Breast epithelium (tissue), 3 donors: ENCODE data around the gene INIP.

Experiments
- CTCF ChIP-seq, 3 donors: fragments of 450-650 bp; IDR thresholded peaks; one replicate each; pipeline ENCODE4 v1.5.1; 2016 to 2017; ENCODE audit warnings: antibody characterized with exemption in 3 of 3, mild to moderate bottlenecking in 3 of 3, moderate library complexity in 3 of 3
- POLR2A ChIP-seq: fragments of 450-650 bp; IDR thresholded peaks from one replicate; pipeline ENCODE4 v1.6.1; 2016; ENCODE audit warnings: antibody characterized with exemption, mild to moderate bottlenecking, moderate library complexity
- POLR2AphosphoS5 ChIP-seq, 3 donors: sonication (generic); formaldehyde crosslinking; IDR thresholded peaks; one replicate each; pipeline ENCODE4 v1.6.1; 2017; ENCODE audit warnings: antibody characterized with exemption in 3 of 3

GRCh38 chr9:112720113-112720780 is 2.3 kb upstream of the INIP start:
- TF ChIP-seq POLR2A (no peak), CTCF (IDR thresholded peaks at IDR 0.05) (no peak), POLR2AphosphoS5 (IDR thresholded peaks at IDR 0.05) (no peak)
